Ishikawa (cell line): ENCODE data around the gene CACNA1D.

ENCODE experiments used
- EP300 ChIP-seq: IDR thresholded peaks from 2 replicates; pipeline ENCODE4 v1.6.1; 2012; ENCODE audit warnings: borderline replicate concordance
- TAF1 ChIP-seq: IDR thresholded peaks from 2 replicates; pipeline ENCODE4 v1.6.1; 2012; ENCODE audit warnings: low read depth, mild to moderate bottlenecking

- no peak for TF ChIP-seq EP300
- no peak for TF ChIP-seq TAF1
Measured at GRCh38 chr3:53790470-53790869, 296.1 kb downstream of the CACNA1D start.
